K562 (cell line): ENCODE data around the gene TSPAN14. TPM values are rescaled to one million over a fixed set of nuclear protein-coding genes. Genes with fewer than 3 reads are reported as not detected.

ENCODE experiments used
- CSDE1 ChIP-seq, 2 experiments: fragments of 450-650 bp; IDR thresholded peaks; 2 replicates each; pipeline ENCODE4 v1.6.1; 2016; ENCODE audit warnings: mild to moderate bottlenecking in 1 of 2
- ETV5 ChIP-seq: sonication (generic); formaldehyde crosslinking; IDR thresholded peaks from 2 replicates; pipeline ENCODE4 v1.4.0; 2020; ENCODE audit warnings: low read depth, mild to moderate bottlenecking, missing genetic modification reagents
- FOXJ2 ChIP-seq: fragments of 200-800 bp; sonication (Bioruptor generic); IDR thresholded peaks from 2 replicates; pipeline ENCODE4 v1.6.1; 2016; ENCODE audit warnings: missing genetic modification characterization, missing compliant biosample characterization
- HNRNPK ChIP-seq: fragments of 200-400 bp; formaldehyde crosslinking; IDR thresholded peaks from one replicate; pipeline ENCODE4 v1.6.1; 2018; ENCODE audit warnings: mild to moderate bottlenecking, low read depth, low read length; ENCODE audit not compliant: poor library complexity, severe bottlenecking
- KAT2B ChIP-seq: IDR thresholded peaks from one replicate; pipeline ENCODE4 v1.6.1; 2012; ENCODE audit warnings: low read depth, mild to moderate bottlenecking, control low read depth, inconsistent platforms, low read length, moderate library complexity
- KLF13 ChIP-seq: fragments of 450-650 bp; IDR thresholded peaks from 2 replicates; pipeline ENCODE4 v1.6.1; 2016; ENCODE audit warnings: missing genetic modification characterization, low read depth, mild to moderate bottlenecking, missing compliant biosample characterization, moderate library complexity, borderline replicate concordance
- MTA3 ChIP-seq: fragments of 450-650 bp; formaldehyde crosslinking; IDR thresholded peaks from 2 replicates; pipeline ENCODE4 v1.6.1; 2017; ENCODE audit warnings: mild to moderate bottlenecking, borderline replicate concordance
- NELFE ChIP-seq: IDR thresholded peaks from 2 replicates; pipeline ENCODE4 v1.6.1; 2011; ENCODE audit warnings: mild to moderate bottlenecking; ENCODE audit not compliant: insufficient read depth, insufficient read length
- NFIC ChIP-seq: fragments of 450-650 bp; IDR thresholded peaks from 2 replicates; pipeline ENCODE4 v1.6.1; 2017; ENCODE audit warnings: mild to moderate bottlenecking, inconsistent platforms
- NFIX ChIP-seq: fragments of 250-450 bp; sonication (Bioruptor Pico); IDR thresholded peaks from 2 replicates; pipeline ENCODE4 v1.4.0; 2020; ENCODE audit warnings: low read depth, mild to moderate bottlenecking, moderate library complexity
- NFRKB ChIP-seq: fragments of 450-650 bp; IDR thresholded peaks from 2 replicates; pipeline ENCODE4 v1.6.1; 2016; ENCODE audit warnings: low read depth
- PHTF2 ChIP-seq: fragments of 250-450 bp; sonication (Bioruptor Pico); IDR thresholded peaks from 2 replicates; pipeline ENCODE4 v1.5.0; 2021; ENCODE audit warnings: mild to moderate bottlenecking
- SAFB2 ChIP-seq: fragments of 200-400 bp; formaldehyde crosslinking; IDR thresholded peaks from 2 replicates; pipeline ENCODE4 v1.6.1; 2018; ENCODE audit warnings: borderline replicate concordance, low read length, low read depth, moderate library complexity; ENCODE audit not compliant: severe bottlenecking
- SFPQ ChIP-seq: fragments of 200-400 bp; formaldehyde crosslinking; IDR thresholded peaks from 2 replicates; pipeline ENCODE4 v1.6.1; 2017; ENCODE audit warnings: mild to moderate bottlenecking, low read depth, low read length, moderate library complexity
- SMC3 ChIP-seq: conservative IDR thresholded peaks from 2 replicates; pipeline ENCODE4 v1.6.1; 2011; ENCODE audit warnings: low read depth, low read length, improper control_type of control experiment; ENCODE audit not compliant: insufficient read depth
- ZBTB26 ChIP-seq: fragments of 450-650 bp; formaldehyde crosslinking; IDR thresholded peaks from 2 replicates; pipeline ENCODE4 v1.4.0; 2022; ENCODE audit warnings: missing genetic modification characterization
- ZBTB8A ChIP-seq: fragments of 450-650 bp; IDR thresholded peaks from 2 replicates; pipeline ENCODE4 v1.6.1; 2018; ENCODE audit warnings: mild to moderate bottlenecking, moderate library complexity; ENCODE audit not compliant: partially characterized antibody
- ZEB2 ChIP-seq: fragments of 450-650 bp; IDR thresholded peaks from 2 replicates; pipeline ENCODE4 v1.6.1; 2016
- ZMIZ1 ChIP-seq, 2 experiments: fragments of 150-350 bp in 1 of 2; IDR thresholded peaks; 2 replicates each; pipeline ENCODE4 v1.6.1; 2012 to 2016; ENCODE audit warnings: low read depth in 2 of 2, low read length in 2 of 2, mild to moderate bottlenecking in 1 of 2, moderate library complexity in 1 of 2
- ZNF12 ChIP-seq: sonication (generic); formaldehyde crosslinking; IDR thresholded peaks from 2 replicates; pipeline ENCODE4 v1.4.0; 2020; ENCODE audit warnings: mild to moderate bottlenecking, missing genetic modification reagents
- ZNF197 ChIP-seq: fragments of 200-800 bp; sonication (Bioruptor generic); IDR thresholded peaks from 2 replicates; pipeline ENCODE4 v1.6.1; 2016; ENCODE audit warnings: low read depth, missing genetic modification characterization, missing compliant biosample characterization
- ZNF274 ChIP-seq: IDR thresholded peaks from 2 replicates; pipeline ENCODE4 v1.6.1; 2011; ENCODE audit warnings: low read depth, mild to moderate bottlenecking, low read length, moderate library complexity, borderline replicate concordance
- ZNF668 ChIP-seq: fragments of 250-450 bp; sonication (Bioruptor Pico); IDR thresholded peaks from 2 replicates; pipeline ENCODE4 v1.8.0; 2022; ENCODE audit warnings: mild to moderate bottlenecking, inconsistent platforms
- polyA plus RNA-seq, 8 experiments: library from polyadenylated mRNA; depleted of rRNA in 4 of 8; stranded (reverse) in 5 of 8; unstranded in 3 of 8; fragments of >200 nt; fragmentation: Nextera tagmentation in 2 of 8; fragmentation: Illumina TruSeq in 1 of 8; extraction: Ambion mirVana in 2 of 8; extraction: Trizol in 1 of 8; gene quantifications; 2 replicates each; pipeline versions ENCODE4 v1.2.1 to v1.2.3, GENCODE V29; 2011 to 2014; ENCODE audit warnings: inconsistent platforms in 1 of 8, missing spikeins in 1 of 8
- total RNA-seq, 7 experiments: library from RNA; depleted of rRNA in 6 of 7; stranded (reverse); fragments of >200 nt in 6 of 7; fragmentation: Illumina TruSeq in 2 of 7; extraction: Trizol in 2 of 7; gene quantifications; 2 replicates each; pipeline versions ENCODE4 v1.2.1 to v1.2.3, GENCODE V29; 2011 to 2021; ENCODE audit warnings: low replicate concordance in 1 of 7

Gene TSPAN14
- total and polyA plus RNA-seq, 9 of the 15 experiments (the other 6 are each of a cell fraction or from before 2014, with no cell fraction given), result 5.8 to 92.9 (median 23.3) TPM

- TF ChIP-seq ZNF668 (CRISPR knock-in tag) (no peak), MTA3 (peak; percentile 46; the same call in 1 of the 2 replicates), SFPQ (no peak), ZMIZ1 (IDR thresholded peaks at IDR 0.05; ENCODE audit: low read depth in 2 of 2, low read length in 2 of 2) (no peak), PHTF2 (CRISPR knock-in tag) (no peak), SMC3 (0 out of 2 replicates have a peak, but pooled peaks have one; percentile 37), NFIX (CRISPR knock-in tag) (no peak), ZNF197 (CRISPR knock-in tag) (no peak), ZNF274 (no peak), SAFB2 (no peak), KAT2B (no peak), KLF13 (tag) (no peak), ETV5 (CRISPR knock-in tag) (0 out of 2 replicates have a peak, but pooled peaks have one; percentile 20), ZEB2 (no peak), ZNF12 (CRISPR knock-in tag) (0 out of 2 replicates have a peak, but pooled peaks have one; percentile 34), NFIC (no peak), NELFE (no peak), ZBTB8A (no peak), CSDE1 (IDR thresholded peaks at IDR 0.05) (no peak), HNRNPK (no peak), ZBTB26 (no peak), FOXJ2 (tag) (no peak), NFRKB (no peak)
Observed at GRCh38 chr10:80535671-80536360, 81.7 kb downstream of the TSPAN14 start (continued).
